ES-I3 (cell line): ENCODE results near the gene WDR76.
"Not testable (repeated sequence)": the region's sequence is repeated elsewhere in the genome, so short reads cannot be mapped to it uniquely, and the experiment has no call there.

ENCODE experiments used
- H3K36me3 ChIP-seq: 2 replicates; pipeline ENCODE4 v1.6.1; 2013; ENCODE audit warnings: mild to moderate bottlenecking, low read length, control low read depth, moderate library complexity; ENCODE audit not compliant: insufficient read depth
- H3K4me1 ChIP-seq: 2 replicates; pipeline ENCODE4 v1.6.1; 2013; ENCODE audit warnings: mild to moderate bottlenecking, control low read depth, low read length; ENCODE audit not compliant: insufficient read depth
- H3K9ac ChIP-seq: 2 replicates; pipeline ENCODE4 v1.6.1; 2013; ENCODE audit warnings: low read depth, mild to moderate bottlenecking, low read length, moderate library complexity
- H3K9me3 ChIP-seq: 2 replicates; pipeline ENCODE4 v1.6.1; 2013; ENCODE audit warnings: mild to moderate bottlenecking, low read length, moderate library complexity; ENCODE audit not compliant: control insufficient read depth, insufficient read depth

The WDR76 gene

DNA sequence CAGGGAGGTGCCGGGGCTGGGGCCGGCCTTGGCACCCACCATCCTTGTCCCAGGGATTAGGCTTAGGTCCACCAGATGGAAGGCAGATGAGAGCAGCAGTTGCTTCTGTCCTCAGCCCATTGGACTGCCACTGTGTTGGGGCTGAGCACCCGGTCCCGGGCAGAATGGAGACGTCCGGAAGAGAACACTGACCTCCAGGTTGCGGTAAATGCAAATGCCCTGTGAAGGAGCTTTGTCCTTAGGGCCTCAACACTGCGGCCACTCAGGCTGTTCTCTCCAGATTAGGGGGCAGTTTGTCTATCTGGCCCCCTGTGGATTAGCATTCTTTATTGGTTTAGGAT, 26.9 kb upstream of the WDR76 start, which contains the start of gene SERINC4:
Gene SERINC4, minus strand, starts transcription at position 276 of the 341 bp plus-strand sequence. Its CDS starts 234 bp downstream, at position 42.
- no peaks in the 10 kb centered on the region for H3K9me3 ChIP-seq
- peak within 1 kb of the TSS; percentile 79 for H3K9ac ChIP-seq
- peaks cover 10% of the 10 kb centered on the region; the same call in 1 of the 2 replicates for H3K4me1 ChIP-seq
- peaks cover 11% of the 10 kb centered on the region for H3K36me3 ChIP-seq

DNA sequence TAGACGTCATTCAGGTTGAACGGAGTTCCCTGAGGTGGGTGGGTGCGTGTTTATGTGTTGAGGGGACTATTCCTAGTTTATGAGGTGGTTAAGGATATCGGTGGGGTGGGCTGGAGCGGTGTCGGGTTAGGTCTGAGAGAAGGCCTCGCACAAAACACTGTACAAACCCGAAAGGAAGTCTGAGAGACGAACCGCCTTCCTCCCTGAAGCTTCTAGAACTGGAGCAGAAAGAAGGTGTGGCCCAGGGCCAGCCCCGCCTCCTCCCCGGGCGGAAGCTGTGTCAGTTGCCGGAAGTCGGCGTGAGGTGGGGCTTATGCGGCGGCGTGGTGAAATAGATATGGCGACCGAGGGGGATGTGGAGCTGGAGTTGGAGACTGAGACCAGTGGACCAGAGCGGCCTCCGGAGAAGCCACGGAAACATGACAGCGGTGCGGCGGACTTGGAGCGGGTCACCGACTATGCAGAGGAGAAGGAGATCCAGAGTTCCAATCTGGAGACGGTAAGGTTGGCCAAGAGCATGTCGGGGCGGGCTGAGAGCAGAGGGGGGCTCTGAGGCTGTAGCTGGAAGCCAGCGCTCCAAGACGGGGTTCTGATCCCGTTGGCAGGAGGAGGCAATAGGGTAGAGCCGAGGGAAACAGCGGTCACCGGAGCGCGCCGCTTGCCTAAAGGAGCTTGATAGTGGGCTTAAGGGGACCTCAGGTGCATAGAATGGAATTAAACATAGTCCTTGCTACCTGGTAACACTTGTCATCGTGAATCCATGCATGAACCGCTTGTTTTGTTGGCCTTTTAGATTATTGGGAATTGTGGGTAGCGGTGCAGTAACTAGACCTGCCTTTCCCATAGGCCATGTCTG, 26.3 kb upstream of the WDR76 start, which contains the start of gene HYPK:
Gene HYPK, plus strand, starts transcription at position 314 of the 856 bp plus-strand sequence. Its CDS starts 24 bp downstream, at position 338.
- H3K4me1 ChIP-seq = peaks cover 4% of the 10 kb centered on the region; the same call in 1 of the 2 replicates
- H3K36me3 ChIP-seq = peaks cover 9% of the 10 kb centered on the region
- peak within 1 kb of the TSS; percentile 79 for H3K9ac ChIP-seq
- H3K9me3 ChIP-seq = no peaks in the 10 kb centered on the region

DNA sequence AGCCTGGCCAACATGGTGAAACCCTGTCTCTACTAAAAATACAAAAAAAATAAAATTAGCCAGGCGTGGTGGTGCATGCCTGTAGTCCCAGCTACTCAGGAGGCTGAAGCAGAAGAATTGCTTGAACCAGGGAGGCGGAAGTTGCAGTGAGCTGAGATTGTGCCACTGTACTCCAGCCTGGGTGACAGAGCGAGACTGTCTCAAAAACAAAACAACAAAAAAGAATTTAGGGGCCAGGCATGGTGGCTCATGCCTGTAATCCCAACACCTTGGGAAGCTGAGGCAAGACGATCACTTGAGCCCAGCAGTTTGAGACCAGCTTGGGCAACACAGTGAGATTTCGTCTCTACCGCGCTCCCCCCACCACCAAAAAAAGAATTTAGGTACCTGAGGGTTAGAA, 24.1 kb upstream of the WDR76 start:
- not testable (repeated sequence) for H3K9me3 ChIP-seq, H3K9ac ChIP-seq, H3K4me1 ChIP-seq
- H3K36me3 ChIP-seq = peaks cover 16% of the 10 kb centered on the region

DNA sequence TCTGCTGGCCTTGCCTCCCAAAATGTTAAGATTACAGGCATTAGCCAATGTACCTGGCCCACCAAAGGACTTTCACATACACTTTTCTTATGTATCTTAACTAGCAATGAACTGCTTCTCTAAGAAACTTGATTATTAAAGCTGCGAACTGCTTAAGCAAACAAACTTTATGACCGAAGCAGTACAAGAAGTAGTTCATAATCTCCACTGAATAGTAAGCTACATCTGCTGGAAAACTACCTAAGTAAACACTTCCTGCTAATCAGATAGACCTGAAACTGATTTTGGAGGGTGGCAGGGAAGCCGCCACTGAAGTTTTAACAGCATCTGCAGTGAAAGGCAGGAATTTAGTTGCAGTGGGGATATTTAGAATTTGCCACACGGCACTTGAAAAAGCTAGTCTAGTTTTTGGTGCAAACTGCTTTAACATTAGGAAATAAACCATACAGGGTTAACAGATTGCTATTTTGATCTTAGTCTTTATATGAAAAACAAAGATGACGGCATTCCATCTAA, 18.3 kb upstream of the WDR76 start:
- peaks cover 41% of the 10 kb centered on the region for H3K36me3 ChIP-seq
- H3K4me1 ChIP-seq = no peaks in the 10 kb centered on the region
- no peak overlapping the region for H3K9ac ChIP-seq
- H3K9me3 ChIP-seq = no peaks in the 10 kb centered on the region

DNA sequence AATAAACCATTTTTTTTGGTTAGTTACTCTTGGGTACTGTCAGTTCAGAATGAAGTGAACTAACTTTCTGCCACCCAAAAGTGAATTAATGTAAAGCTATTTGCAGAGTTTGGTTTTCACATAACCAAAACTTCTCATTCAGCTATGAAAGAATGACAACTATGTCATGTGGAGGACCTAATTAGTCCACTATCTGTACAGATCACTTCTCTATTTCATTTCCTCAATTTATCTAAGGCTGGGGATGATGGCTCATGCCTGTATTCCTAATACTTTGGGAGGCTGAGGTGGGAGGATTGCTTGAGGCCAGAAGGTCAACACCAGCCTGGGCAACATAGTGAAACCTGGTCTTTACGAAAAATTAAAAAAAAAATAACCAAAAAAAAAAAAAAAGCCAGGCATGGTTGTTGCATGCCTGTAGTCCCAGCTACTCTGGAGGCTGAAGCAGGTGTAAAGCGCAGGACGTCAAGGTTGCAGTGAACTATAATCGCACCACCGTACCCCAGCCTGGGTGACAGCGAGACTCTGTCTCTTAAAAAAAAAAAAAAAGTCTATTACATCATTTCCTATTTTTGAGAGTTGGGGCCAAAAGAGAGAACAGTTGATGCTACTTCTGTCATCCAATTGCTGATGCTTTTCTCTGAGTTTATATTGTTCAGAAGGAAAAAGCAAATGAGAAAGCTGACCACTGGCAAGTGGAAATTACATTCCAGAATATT, 17.7 kb upstream of the WDR76 start:
- Histone ChIP-seq H3K9ac (no peak overlapping the region), H3K4me1 (no peaks in the 10 kb centered on the region), H3K9me3 (no peaks in the 10 kb centered on the region), H3K36me3 (peaks cover 44% of the 10 kb centered on the region)

DNA sequence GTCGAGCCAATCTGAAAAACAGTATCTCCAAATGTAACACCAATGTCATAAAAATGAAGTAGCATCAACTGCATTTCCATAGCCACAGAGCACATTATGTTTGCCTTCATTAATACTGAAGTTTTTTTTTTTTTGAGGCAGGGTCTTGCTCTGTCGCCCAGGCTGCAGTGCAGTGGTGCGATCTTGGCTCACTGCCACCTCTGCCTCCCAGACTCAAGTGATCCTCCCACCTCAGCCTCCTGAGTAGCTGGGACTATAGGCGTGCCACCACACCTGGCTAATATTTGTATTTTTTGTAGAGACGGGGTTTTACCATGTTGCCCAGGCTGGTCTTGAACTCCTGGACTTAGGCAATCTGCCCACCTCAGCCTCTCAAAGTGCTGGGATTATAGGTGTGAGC, 11.7 kb upstream of the WDR76 start:
- H3K36me3 ChIP-seq = peaks cover 13% of the 10 kb centered on the region
- H3K9me3 ChIP-seq, H3K9ac ChIP-seq, H3K4me1 ChIP-seq: not testable (repeated sequence)

DNA sequence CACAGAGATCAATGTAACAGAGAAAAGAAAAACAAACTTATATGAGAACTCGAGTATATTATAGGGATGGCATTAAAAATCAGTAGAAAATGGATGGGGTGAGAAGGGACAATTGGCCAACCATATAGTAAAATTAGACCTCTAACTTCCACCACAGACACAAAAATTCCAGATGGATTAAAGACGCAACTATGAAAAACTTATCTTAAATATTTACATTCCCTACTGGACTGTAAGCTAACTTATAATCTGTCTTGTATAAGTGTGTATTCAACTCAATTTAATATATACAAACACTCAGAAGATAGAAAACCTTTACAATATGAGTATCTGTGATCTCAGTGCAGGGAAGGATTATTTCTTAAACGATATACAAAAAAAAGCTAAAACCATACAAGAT, 5.3 kb upstream of the WDR76 start:
- Histone ChIP-seq H3K9me3 (no peaks in the 10 kb centered on the region), H3K4me1 (no peaks in the 10 kb centered on the region), H3K36me3 (no peaks in the 10 kb centered on the region; the same call in 1 of the 2 replicates), H3K9ac (no peak overlapping the region)

DNA sequence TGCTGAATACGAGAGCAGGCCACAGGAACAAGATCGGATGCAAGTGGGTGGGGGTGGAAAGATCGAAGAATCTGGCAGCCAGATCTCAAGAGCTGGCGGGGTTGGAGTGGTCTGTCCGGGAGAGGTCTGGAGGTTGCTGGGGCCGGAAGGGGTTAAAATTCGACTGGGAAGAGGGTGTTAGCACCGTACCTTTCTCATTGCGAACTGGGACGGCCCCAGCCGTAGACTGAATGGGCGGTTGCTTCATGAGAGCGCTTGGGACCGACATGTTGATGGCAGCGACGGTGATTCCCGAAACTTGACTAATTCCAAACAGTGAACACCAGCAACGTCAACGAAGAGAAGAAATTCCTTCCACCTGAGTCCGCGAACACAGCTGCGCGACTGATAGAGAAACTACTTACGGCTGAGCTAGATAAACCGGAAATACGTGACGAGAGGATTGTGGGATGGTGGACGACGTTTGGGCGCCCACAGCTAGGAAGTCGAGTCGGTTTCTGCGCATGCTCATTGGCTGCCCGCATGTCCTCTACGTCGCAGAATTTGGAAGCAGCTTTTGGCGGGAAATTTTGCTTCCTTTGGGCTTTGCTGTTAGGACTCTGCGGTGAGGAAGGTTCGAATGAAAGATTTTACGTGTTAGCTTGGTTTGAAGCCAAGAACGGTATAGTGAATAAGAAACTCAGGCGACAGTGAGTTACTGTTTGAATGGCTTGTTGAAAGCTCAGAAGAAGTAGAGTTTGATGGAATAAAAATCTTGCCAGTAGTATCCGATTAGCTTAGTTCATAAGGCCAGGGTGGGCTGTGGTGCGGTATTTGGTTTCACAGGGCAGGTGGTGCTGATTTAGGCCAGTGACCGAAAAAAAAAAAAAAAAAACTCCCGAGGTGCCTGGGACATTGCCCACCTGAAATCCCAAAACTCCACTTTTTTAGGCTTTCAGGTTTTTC, 2.2 kb upstream of the WDR76 start, which contains the start of gene MFAP1:
Gene MFAP1, minus strand, starts transcription at position 389 of the 945 bp plus-strand sequence. Its CDS starts 121 bp downstream, at position 268.
- no peaks in the 10 kb centered on the region for H3K4me1 ChIP-seq
- H3K9ac ChIP-seq = peak within 1 kb of the TSS; percentile 92
- H3K36me3 ChIP-seq = no peaks in the 10 kb centered on the region; the same call in 1 of the 2 replicates
- no peaks in the 10 kb centered on the region for H3K9me3 ChIP-seq

DNA sequence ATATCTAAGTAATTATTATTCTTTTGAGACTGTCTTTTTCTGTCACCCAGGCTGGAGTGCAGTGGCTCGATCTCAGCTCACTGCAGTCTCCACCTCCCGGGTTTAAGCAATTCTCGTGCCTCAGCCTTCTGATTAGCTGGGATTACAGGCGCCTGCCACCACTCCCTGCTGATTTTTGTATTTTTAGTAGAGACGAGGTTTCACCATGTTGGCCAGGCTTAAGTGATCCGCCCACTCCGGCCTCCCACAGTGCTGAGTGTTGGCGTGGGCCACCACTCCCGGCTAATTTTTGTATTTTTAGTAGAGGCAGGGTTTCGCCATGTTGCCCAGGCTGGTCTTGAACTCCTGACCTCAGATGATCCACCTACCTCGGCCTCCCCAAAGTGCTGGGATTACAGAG, 1.5 kb upstream of the WDR76 start:
- not testable (repeated sequence) for H3K36me3 ChIP-seq, H3K4me1 ChIP-seq, H3K9me3 ChIP-seq, H3K9ac ChIP-seq

DNA sequence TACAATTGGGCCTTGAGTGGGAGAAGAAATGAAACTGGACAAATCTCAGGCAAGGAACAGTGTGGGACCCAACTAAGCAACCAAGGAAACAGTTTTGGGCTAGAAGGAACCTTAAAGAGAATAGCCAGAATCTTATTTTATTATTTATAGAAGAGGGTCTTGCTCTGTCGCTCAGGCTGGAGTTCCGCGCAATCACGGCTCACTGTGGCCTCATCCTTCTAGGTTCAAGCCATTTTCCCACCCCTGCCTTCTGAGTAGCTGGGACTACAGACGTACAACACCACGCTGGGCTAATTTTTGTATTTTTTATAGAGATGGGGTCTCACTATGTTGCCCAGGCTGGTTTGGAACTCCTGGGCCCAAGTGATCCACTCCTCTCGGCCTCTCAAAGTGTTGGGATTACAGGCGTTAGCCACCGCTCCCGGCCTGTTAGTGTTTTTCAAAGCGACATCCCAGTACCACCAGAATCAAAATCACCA, 734 bp upstream of the WDR76 start:
- Histone ChIP-seq H3K4me1 (no peaks in the 10 kb centered on the region), H3K9ac (peak overlapping the region; percentile 49; the same call in 1 of the 2 replicates), H3K9me3 (no peaks in the 10 kb centered on the region), H3K36me3 (no peaks in the 10 kb centered on the region; the same call in 1 of the 2 replicates)

DNA sequence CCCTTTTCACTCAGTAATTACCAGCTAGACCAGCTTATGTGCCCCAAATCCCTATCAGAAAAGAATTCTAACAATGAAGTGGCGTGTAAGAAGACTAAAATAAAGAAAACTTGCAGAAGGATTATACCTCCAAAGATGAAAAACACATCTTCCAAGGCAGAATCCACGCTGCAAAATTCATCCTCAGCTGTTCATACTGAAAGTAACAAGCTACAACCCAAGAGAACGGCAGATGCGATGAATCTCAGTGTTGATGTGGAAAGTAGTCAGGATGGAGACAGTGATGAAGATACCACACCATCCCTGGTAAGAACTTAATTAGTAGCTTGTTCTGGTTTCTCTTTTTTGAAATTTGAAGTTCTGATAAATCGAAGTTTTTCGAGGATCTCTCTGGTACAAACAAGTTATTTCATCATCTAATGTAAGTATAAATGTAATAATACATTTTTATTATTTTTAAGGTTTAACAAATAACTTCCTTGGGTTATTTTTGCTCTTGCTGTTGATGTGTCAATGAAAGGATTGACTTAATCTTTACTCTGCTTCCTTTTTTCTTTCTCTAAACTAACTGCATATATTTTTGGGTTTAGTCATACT, 1.4 kb downstream of the WDR76 start:
- 0 out of 2 replicates have a peak, but pooled peaks cover 4% of the 10 kb centered on the region for H3K36me3 ChIP-seq
- no peaks in the 10 kb centered on the region for H3K4me1 ChIP-seq
- H3K9ac ChIP-seq = no peak overlapping the region
- H3K9me3 ChIP-seq = no peaks in the 10 kb centered on the region

DNA sequence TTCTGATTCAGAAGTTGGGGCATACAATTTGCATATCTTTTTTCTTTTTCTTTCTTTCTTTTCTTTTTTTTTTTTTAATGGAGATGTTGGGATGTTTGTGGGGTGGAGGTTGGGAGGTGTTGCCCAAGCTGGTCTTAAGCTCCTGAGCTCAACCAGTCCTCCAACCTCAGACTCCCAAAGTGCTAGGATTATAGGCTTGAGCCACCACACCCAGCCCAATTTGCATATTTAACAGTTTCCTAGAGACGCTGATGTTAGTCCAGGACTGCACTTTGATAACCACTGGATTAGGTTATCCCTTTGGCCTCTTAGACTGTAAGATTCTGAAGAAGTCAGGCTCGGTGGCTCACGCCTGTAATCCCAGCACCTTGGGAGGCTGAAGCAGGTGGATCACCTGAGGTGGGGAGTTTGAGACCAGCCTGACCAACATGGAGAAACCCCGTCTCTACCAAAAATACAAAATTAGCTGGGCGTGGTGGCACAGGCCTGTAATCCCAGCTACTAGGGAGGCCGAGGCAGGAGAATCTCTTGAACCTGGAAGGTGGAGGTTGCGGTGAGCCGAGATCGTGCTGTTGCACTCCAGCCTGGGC, 3.2 kb downstream of the WDR76 start:
- not testable (repeated sequence) for H3K9me3 ChIP-seq, H3K9ac ChIP-seq

DNA sequence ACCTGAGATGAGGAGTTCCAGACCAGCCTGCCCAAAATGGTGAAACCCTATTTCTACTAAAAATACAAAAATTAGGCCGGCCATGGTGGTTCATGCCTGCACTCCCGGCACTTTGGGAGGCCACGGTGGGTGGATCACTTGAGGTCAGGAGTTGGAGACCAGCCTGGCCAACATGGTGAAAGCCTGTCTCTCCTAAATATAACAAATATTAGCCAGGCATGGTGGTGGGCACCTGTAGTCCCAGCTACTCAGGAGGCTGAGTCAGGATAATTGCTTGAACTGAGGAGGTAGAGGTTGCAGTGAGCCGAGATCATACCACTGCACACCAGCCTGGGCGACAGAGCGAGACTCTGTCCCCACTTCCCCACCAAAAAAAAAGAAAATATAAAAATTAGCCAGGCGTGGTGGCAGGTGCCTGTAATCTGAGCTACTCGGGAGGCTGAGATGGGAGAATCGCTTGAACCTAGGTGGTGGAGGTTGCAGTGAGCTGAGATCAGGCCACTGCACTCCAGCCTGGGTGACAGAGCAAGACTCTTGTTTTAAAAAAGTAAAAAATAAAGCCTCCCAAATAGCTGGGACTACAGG, 4.0 kb downstream of the WDR76 start:
- not testable (repeated sequence) for H3K36me3 ChIP-seq, H3K9ac ChIP-seq, H3K4me1 ChIP-seq, H3K9me3 ChIP-seq

More for the DNA sequence above, 3.2 kb downstream of the WDR76 start:
- H3K4me1 ChIP-seq, H3K36me3 ChIP-seq: not testable (repeated sequence)
